Measurements from ENCODE around the gene DMXL1. TPM values are rescaled to one million over a fixed set of nuclear protein-coding genes. Genes with fewer than 3 reads are reported as not detected.
"Not testable (repeated sequence)": the region's sequence is repeated elsewhere in the genome, so short reads cannot be mapped to it uniquely, and the experiment has no call there.

The DMXL1 gene
- total RNA-seq, 1 donor from 2014 or later, result 104 TPM

- FAIRE-seq (no peak), DNase-seq (ENCODE audit: low spot score in 2 of 2) (no peak)
Measured at GRCh38 chr5:119059740-119060255, 11.1 kb upstream of the DMXL1 start.

DNA sequence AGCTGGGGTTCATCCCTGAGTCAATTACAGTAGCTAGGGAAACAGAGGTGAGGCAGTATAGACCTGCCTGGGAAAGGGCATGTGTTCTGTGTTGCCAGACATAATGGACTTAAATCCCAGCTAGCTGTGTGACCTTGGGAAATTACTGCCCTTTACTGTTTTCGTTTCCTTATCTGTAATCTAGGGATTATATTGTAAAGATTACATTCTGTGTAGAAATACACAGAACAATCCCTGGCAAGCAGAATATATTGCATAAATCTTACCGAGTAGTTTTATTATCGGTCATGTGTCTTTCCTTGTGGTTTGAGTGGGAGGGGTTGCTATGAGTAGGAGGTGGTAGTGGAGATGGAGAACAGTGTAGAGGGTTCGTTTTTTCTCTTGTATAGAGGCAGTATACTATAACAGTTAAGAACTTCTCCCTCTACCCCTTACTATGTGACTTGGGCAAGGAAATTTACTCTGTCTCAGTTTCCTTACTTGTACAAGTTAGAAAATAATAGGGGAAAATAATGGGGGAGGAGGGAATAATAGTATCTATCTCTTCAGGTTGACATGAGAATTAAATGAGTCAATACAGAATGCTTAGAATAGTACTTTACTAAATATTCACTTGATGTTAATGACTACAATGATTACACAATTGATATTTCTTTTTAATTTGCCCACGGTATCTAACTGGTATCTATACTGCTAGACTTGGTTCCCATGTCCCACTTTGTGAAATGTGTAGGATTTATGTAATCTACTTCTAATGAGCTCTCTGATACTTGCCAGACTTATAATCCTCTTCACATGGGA lies 7.1 kb upstream of the DMXL1 start:
- FAIRE-seq, result no peak
- DNase-seq (ENCODE audit: low spot score in 2 of 2), result no peak

GRCh38 chr5:119067450-119067849 lies 3.4 kb upstream of the DMXL1 start:
- no peak for DNase-seq (ENCODE audit: low spot score in 2 of 2)

DNA sequence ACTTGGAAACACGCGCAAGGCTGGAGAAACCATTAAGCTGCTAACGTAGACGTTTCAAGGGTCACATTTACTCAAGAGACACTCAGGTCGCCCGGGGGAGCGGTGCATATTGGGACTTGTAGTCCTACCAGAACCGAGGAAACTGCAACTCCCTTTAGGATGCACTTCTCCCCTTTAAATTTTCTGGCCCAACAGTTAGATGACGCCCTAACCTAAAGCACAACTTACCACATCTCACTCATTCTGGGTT lies 384 bp upstream of the DMXL1 start:
- no peak for FAIRE-seq
- no peak for DNase-seq (ENCODE audit: low spot score in 2 of 2)

More at GRCh38 chr5:119067450-119067849, 3.4 kb upstream of the DMXL1 start:
- no peak for FAIRE-seq

DNA sequence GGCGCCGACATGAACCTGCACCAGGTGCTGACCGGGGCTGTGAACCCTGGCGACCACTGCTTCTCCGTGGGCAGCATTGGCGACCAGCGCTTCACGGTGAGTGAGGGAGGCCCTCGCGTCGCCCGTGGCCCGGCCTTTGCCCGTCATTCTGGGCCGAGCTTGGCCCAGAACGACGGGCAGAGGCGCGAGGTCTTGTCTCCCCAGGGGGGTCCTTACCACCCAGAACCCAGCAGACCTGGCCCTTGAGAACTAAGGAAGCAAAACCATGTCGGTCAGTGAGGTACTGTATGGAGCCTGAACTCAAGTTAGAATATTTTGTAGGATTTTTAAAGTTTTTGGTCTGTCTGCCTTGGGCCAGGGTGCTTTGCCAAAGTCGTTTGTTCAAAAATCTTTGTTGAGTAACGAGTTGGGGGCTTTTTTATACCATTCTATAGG lies 691 bp downstream of the DMXL1 start:
- FAIRE-seq, result no peak

DNA sequence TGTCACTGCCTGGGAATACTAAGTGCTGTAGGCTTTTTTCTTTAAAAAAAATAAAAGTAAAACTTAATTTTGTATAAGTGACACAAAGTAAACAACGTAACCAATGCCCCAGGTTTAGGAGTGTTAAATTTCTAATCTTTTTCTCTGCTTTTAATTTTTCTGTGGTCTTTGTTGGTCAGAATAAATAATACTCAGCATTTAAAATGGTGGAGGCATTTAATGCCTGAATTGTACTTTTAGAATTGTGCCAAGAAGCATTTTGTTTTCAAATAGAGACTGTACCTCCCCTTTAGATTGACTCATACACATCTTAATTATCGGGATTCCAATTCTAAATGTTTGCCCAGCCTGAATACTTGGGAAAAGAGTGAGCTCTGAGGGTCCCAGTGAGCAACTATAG lies 1.6 kb downstream of the DMXL1 start:
- DNase-seq (ENCODE audit: low spot score in 2 of 2) (no peak), FAIRE-seq (no peak)

More for the DNA sequence above, 691 bp downstream of the DMXL1 start:
- peak in 1 of 2 donors; percentile 7 for DNase-seq (ENCODE audit: low spot score in 2 of 2)

DNA sequence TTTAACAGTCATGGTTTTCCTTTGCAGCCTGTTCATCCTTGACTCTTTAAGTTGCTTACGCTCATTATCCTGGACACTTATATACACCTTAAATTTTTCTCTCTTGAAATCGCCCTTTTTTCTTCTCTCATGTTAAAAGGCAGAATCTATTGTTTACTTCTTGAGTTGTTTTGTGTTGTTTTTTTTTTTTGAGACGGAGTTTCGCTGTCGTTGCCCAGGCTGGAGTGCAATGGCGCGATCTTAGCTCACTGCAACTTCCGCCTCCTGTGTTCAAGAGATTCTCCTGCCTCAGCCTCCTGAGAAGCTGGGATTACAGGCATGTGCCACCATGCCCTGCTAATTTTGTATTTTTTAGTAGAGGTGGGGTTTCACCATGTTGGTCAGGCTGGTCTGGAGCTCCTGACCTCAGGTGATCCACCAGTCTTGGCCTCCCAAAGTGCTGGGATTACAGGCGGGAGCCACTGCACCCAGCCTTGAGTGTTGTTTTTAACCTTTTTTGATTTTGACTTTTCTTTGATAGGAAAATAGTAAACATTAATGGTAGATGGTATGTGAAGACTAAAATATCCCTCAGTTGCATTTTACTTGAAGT lies 3.0 kb downstream of the DMXL1 start:
- not testable (repeated sequence) for DNase-seq (ENCODE audit: low spot score in 2 of 2); FAIRE-seq

- DNase-seq (ENCODE audit: low spot score in 2 of 2), result no peak
- no peak for FAIRE-seq
Measured at GRCh38 chr5:119074419-119074818, 3.5 kb downstream of the DMXL1 start.

- not testable (repeated sequence) for FAIRE-seq; DNase-seq (ENCODE audit: low spot score in 2 of 2)
Measured at GRCh38 chr5:119075269-119075668, 4.4 kb downstream of the DMXL1 start.

- FAIRE-seq, result no peak
- DNase-seq (ENCODE audit: low spot score in 2 of 2), result no peak
Measured at GRCh38 chr5:119076080-119076479, 5.2 kb downstream of the DMXL1 start.

- FAIRE-seq (no peak), DNase-seq (ENCODE audit: low spot score in 2 of 2) (no peak)
Measured at GRCh38 chr5:119077444-119077843, 6.6 kb downstream of the DMXL1 start.

DNA sequence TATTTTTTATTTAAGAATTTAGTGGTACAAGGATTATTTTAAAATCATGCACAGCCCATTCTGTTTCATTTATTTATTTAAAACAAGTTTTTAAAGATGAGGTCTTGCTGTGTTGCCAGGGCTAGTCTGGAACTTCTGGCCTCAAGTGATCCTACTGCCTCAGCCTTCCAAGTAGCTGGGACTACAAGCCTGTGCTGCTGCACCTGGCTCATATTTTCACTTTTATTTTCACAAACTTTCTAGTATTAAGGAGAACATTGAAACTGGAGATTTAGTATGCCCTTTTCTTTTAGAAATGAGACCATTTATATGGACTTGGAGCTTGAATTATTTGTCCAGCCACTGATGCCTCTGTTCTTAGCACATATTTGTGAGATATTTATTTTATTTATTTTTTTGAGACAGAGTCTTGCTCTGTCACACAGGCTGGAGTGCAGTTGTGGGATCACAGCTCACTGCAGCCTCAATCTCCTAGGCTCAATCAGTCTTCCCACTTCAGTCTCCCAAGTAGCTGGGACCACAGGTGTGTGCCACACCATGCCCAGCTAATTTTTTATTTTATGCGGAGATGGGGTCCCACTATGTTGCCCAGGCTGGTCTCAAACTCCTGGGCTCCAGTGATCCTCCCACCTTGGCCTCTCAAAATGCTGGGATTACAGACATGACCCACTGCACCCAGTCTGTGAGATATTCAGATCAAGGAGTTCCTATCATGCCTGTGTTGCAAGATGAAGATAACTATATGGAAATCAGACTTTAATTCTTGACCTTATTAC lies 7.4 kb downstream of the DMXL1 start:
- FAIRE-seq (no peak), DNase-seq (ENCODE audit: low spot score in 2 of 2) (no peak)

DNA sequence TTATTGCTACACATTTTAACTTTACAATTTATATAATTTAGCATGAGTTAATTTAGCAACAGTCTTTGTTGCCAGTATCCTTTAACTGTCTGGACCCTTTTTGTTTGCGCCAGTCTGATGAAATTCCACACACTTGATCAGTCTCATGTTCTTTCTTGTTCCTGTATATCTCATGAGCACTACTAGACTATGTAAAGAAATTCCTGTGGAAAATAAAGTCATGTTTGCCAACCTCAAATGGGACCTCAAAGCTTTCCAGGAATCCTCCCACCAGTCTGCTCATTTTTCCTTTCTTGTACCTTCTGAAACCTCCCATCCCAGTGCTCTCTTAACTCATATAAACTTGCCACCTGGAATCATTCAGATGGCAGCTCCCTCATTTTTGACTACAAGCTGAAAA lies 8.0 kb downstream of the DMXL1 start:
- DNase-seq (ENCODE audit: low spot score in 2 of 2) (no peak), FAIRE-seq (no peak)

DNA sequence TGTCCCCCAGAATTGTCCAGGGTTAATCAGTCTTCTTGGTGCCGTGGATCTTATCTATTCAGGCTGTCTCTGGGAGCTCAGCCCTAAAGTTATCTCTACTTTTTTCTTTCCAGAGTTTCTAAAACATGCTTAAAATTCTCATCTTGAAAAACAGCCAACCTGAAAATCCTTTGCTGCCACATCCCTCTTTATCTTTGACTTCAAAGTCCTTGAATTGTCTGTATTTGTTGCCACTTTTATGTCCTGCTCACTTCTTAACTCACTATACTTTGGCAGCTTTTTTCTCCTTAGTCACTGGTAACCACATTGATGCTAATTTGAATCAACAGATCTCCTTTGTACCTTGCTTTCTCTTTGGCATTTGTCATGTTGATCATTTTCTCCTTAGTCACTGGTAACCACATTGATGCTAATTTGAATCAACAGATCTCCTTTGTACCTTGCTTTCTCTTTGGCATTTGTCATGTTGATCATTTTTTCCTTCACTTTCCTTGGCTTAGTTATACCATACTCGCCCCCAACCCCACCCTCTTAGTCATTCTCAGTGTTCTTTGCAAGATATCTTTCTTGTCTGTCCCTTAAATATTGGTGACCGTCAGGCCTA lies 8.5 kb downstream of the DMXL1 start:
- DNase-seq (ENCODE audit: low spot score in 2 of 2) (no peak), FAIRE-seq (no peak)

DNA sequence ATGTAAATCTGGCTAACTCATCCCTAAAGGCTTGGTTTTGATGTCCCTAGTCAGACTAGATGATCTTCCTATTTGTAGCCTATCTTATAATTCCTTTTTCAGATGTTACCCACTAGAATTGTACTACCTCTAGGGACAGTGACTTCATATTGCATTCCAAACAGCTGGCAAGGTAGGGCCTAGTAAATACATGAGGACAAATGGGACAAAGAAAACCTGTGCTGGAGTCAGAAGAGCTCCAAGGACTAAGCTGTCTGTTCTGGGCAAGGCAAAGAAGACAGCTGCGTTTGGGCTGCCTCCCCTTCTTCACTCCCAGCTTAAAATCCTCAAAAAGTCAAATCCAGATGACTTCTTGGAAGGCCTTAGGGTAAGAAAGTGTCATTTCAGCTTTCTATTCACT lies 10.0 kb downstream of the DMXL1 start:
- FAIRE-seq (no peak), DNase-seq (ENCODE audit: low spot score in 2 of 2) (no peak)

GRCh38 chr5:119082691-119083090 lies 11.8 kb downstream of the DMXL1 start:
- FAIRE-seq (no peak), DNase-seq (ENCODE audit: low spot score in 2 of 2) (no peak)

DNA sequence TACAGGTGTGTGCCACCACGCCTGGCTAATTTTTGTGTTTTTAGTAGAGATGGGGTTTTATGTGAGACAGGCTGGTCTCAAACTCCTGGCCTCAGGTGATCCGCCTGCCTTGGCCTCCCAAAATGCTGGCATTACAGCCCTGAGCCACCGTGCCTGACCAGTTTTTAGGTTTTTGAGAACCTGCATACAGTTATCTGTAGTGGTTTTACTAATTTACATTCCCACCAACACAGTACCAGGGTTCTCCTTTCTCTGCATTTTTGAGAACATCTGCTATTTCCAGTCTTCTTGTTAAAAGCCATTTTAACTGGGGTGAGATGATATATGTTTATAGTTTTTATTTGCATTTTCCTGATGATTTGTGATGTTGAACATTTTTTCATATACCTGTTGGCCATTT lies 12.8 kb downstream of the DMXL1 start:
- FAIRE-seq (no peak), DNase-seq (ENCODE audit: low spot score in 2 of 2) (no peak)

GRCh38 chr5:119088438-119088837 lies 17.6 kb downstream of the DMXL1 start:
- FAIRE-seq (no peak), DNase-seq (ENCODE audit: low spot score in 2 of 2) (no peak)

DNA sequence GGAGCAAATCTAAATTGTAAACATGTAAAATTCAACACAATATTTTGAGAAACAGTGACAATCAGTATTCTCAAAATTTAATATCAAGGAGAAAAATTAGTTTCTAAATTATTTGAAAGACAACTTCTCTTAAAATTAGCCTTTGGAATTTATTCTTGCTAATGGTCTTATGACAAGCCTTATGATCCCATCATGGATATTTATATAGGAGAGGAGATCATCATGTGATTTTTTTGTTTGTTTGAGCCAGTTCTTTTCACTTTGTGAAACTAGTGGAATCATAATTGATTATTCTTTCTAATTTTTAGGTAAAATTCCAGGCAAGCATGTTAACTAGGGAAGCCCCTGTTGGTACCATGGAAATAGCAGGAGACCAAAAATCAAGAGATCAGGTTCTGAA lies 24.7 kb downstream of the DMXL1 start:
- FAIRE-seq, result no peak
- no peak for DNase-seq (ENCODE audit: low spot score in 2 of 2)

DNA sequence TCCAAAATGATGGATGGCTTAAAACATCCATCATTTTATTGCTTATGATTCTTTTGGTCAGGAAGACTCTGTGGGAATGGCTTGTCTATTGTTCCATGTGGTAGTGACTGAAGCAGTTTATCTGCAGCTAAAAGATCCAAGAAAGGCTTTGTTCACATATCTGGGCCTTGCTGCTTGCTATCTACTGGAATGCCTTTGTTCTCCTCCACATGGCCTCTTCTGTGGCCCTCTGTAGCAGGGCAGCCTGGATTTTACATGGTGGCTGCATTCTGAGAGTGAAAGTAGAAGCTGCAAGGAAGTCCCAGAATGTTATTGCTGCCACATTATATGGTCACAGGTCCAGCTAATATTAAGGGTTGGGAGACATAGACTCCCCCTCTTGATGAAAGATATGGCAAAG lies 35.1 kb downstream of the DMXL1 start:
- no peak for DNase-seq (ENCODE audit: low spot score in 2 of 2)
- no peak for FAIRE-seq

DNA sequence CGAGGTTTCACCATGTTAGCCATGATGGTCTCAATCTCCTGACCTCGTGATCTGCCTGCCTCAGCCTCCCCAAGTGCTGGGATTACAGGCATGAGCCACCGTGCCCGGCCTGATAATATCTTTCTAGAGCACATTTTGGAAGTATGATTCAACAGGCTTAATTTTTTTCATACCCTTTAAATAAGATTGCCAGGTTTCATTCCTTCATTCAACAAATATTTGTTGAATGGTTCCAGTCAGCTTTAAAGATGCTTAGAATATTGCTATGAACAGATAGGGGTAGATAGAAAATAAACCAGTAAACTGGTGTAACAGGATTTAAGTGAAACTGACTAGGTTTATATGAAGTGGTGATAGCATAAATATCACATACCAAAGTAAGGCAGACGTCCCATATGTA lies 41.3 kb downstream of the DMXL1 start:
- DNase-seq (ENCODE audit: low spot score in 2 of 2) (no peak), FAIRE-seq (no peak)
